Astrocyte (in vitro differentiated cells and primary cell): ENCODE measurements around the gene PSMD1.

ENCODE experiments used
- EZH2 ChIP-seq: IDR thresholded peaks from 2 replicates; pipeline ENCODE4 v1.6.1; 2012; ENCODE audit warnings: mild to moderate bottlenecking, low read length, inconsistent platforms; ENCODE audit not compliant: insufficient read depth
- TF ChIP-seq, protein P1 (sequence below): IDR thresholded peaks from 2 replicates; pipeline ENCODE4 v1.5.1; 2011; ENCODE audit warnings: low read depth, mild to moderate bottlenecking, inconsistent platforms, low read length, moderate library complexity; ENCODE audit not compliant: insufficient read depth

DNA sequence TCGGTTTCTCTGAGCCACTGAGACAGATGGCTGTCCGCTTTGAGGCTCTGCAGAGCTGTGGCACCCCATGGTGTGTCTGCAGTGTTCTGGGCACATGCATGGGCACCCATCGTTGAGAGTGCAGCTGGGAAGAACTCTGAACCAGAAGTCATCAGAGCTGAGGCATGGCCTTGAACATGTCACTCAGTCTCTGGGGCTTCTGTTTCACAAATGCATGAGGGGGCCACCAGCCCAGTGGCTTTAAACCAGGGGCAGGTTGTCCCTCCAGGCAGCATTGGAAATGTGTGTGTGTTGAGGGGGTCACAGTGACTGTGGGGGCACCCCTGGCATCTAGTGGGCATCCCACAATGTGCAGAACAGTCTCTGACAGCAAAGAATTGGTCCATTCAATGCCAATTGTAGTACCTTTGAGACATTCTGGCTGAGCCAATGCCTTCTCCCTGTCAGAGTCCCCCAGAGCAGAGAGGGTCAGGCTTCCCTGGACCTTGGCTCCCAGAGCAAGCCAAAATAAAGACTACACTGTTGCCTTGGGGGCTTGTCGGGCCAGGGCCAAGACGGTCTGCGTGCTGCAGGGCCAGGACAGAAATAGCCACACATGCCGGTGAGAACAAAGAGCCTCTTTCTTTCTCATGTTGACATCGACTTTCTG lies 9.3 kb upstream of the PSMD1 start:
- TF ChIP-seq, protein P1, sequence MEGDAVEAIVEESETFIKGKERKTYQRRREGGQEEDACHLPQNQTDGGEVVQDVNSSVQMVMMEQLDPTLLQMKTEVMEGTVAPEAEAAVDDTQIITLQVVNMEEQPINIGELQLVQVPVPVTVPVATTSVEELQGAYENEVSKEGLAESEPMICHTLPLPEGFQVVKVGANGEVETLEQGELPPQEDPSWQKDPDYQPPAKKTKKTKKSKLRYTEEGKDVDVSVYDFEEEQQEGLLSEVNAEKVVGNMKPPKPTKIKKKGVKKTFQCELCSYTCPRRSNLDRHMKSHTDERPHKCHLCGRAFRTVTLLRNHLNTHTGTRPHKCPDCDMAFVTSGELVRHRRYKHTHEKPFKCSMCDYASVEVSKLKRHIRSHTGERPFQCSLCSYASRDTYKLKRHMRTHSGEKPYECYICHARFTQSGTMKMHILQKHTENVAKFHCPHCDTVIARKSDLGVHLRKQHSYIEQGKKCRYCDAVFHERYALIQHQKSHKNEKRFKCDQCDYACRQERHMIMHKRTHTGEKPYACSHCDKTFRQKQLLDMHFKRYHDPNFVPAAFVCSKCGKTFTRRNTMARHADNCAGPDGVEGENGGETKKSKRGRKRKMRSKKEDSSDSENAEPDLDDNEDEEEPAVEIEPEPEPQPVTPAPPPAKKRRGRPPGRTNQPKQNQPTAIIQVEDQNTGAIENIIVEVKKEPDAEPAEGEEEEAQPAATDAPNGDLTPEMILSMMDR, result no peak
- no peak for TF ChIP-seq EZH2
